Hindlimb muscle (tissue), 1 donor: Measurements from ENCODE around the gene NRBF2. TPM values are rescaled to one million over a fixed set of nuclear protein-coding genes. Genes with fewer than 3 reads are reported as not detected.
"Not testable (repeated sequence)": the region's sequence is repeated elsewhere in the genome, so short reads cannot be mapped to it uniquely, and the experiment has no call there.

ENCODE experiments used
- DNase-seq: peaks from one replicate; pipeline ENCODE4 v3.0.0-alpha.2; 2013
- polyA plus RNA-seq: library from polyadenylated mRNA; unstranded; fragments of 120-200 nt; gene quantifications from one replicate; pipeline ENCODE4 v1.2.1, GENCODE V29; 2013; ENCODE audit not compliant: insufficient read length

The NRBF2 gene
- polyA plus RNA-seq, 1 donor = 13.4 TPM

GRCh38 chr10:63119041-63119440 lies 14.1 kb upstream of the NRBF2 start:
- no peak for DNase-seq

GRCh38 chr10:63120554-63120953 lies 12.6 kb upstream of the NRBF2 start:
- DNase-seq = no peak

DNA sequence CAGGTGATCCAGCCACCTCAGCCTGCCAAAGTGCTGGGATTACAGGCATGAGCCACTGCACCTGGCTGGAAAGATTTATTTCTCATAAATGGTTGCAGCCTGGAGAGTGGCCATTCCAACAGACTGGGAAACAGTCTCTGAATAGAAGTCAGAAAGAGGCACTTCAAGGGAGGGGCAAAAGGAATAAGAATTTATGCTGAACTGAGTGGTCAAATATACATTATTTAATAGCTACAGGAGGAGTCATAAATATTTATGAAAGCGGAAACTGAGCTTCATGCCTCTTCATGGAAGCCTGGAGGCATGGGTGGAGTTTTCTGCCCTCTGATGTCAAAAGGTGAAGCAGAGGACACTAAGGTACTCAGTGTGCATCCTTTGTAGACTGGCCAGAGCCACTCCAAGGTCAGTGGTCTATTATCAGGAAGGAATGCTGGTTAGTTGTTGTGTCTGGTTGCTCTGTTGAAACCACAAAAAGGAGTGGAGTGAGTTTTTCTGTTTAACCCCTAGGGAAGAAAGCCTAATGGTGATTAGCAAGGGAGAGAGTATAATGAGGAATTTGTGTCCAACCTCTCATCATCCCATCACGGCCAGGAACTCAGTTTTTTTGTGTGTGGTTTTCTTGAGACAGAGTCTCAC lies 9.3 kb upstream of the NRBF2 start:
- DNase-seq = no peak

DNA sequence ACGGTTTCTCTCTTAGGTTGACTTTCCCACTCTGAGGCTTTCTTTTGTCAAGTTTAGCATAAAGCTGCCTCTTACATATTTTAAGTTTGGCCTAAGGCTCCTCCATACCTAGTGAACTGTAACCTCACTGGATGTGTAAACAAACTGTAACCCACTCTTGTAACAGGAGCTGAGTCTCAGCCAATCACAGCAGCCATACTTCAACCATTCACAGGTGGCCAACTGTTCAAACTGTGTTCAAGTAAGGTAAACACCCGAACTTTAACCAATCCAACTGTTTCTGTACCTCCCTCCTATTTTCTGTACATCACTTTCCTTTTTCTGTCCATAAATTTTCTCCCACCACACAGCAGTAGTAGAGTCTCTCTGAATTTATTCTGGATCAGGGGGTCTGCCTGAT lies 7.7 kb upstream of the NRBF2 start:
- no peak for DNase-seq

DNA sequence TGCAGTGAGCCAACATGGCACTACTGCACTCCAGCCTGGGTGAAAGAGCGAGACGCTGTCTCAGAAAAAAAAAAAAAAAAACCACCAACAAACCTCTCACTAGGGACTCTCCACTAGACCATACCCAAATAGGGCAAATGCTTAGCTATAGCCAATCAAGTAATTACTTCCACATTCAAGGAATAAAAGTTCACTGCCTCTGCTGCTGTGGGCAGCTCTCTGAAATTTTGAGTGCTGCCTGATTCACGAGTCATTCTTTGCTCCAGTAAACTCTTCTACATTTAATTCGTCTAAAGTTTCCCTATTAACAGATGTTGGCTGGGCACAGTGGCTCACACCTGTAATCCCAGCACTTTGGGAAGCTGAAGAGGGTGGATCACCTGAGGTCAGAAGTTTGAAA lies 4.7 kb upstream of the NRBF2 start:
- no peak for DNase-seq

DNA sequence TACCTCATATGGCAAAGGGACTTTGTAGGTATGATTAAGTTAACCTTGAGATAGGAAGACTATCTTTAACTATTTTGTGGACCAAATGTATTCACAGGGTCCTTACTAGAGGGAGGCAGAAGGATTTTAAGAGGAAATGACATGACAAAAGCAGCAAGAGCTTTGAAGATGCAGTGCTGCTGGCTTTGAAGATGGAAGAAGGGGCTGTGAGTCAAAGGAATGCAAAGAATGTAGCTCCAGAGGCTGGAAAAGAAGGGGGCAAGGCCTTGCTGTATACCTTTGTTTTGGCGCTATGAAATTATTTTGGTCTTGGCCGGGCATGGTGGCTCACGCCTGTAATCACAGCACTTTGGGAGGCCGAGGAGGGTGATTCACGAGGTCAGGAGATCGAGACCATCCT lies 3.2 kb upstream of the NRBF2 start:
- no peak for DNase-seq

DNA sequence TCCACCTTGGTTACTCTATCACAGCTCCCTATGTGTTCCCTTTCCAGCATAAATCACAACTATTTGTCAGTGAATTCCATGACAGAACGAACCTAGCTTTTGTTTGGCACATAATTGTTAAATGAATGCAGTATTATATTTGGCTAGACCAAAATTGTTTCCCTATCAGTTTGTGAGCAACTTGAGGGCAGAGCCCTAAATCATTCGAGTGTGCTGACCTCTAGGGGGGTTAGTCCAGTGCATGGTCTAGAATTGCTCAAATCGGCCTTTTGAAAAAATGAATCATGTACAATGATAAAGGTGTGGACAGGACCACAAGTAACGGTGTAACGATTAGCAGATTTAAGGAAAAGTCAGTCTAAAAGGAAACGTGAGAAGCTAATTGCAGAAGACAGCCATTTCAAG lies 475 bp upstream of the NRBF2 start:
- no peak for DNase-seq

DNA sequence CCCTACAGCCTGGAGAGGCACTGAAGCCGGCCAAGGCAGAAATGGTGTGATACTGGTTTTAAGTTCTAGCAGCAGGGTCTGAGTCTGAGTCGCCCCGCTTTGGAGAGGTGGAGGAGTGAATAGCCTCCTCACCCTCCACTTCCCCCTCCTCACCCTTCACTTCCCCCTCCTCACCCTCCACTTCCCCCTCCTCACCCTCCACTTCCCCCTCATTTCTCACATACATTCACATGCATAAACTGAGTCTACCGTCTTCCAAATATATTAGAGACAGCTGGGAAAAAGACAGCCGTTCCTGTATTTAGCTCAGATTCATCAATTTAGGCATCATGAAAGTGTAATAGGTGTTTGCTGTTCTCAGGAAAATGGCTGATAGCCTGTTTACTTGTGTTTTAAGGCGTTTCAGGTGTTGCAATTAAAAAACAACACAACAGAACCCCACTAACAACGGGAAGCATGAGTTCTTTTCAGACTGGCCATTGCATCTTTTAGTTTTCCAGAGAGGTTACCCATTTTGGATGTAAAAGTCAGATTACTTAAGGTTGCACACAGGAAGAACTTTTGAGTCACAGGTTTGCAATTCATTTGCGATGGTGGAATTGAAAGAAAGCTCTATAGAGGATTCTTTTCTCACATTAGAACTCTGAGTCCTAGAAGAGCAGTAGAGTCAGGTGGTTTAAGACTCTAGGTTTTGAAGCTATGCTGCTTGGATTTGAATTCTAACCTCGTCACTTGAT lies 861 bp downstream of the NRBF2 start:
- no peak for DNase-seq

GRCh38 chr10:63137306-63137705 lies 4.2 kb downstream of the NRBF2 start:
- no peak for DNase-seq

GRCh38 chr10:63140077-63140476 lies 6.9 kb downstream of the NRBF2 start:
- DNase-seq = no peak

DNA sequence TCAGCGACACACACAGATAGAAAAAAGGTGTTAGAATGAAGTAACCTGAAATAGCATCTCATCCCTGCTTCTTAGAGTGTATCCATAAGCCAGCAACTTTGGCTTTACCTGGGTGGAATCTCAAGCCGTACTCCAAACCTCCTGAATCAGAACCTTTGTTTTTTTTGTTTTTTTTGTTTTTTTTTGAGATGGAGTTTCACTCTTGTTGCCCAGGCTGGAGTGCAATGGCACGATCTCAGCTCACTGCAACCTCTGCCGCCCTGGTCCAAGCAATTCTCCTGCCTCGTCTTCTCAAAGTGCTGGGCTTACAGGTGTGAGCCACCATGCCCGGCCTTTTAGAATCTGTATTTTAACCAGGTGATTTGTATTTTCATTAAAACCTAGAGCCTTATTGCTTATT lies 9.0 kb downstream of the NRBF2 start:
- DNase-seq = no peak

DNA sequence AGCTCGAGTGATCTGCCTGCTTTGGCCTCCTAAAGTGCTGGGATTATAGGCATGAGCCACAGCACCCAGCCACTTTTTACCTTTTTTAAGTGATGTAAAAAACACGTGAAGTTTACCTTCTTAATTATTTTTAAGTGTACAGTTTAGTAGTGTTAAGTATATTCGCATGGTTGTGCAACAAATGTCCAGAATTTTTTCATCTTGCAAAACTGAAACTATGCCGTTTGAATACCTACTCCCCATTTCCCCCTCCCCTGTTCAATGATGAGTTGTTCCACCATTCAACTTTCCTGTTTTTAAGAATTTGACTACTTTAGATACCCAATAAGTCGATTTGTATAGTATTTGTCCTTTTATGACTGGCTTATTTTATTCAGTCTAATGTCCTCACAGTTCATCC lies 10.9 kb downstream of the NRBF2 start:
- DNase-seq = no peak

DNA sequence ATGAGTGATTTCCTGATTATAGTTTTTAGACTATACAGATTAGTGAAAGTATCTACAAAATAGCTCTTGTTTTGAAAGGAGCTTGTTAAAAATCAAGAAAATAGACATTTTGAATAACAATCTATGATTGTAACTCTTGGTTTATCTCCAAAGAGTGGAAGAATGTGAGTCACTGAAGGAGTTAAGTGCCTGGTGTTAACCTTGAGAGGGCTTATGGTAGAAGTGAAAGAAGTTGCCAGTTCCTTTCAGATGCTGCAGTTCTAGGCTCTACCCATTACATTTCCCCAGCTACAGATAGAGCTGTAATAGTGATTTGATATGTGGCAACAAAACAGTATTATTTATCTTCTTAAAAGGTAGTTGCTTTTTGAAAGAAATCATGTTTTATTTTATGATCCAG lies 12.7 kb downstream of the NRBF2 start:
- DNase-seq = no peak

DNA sequence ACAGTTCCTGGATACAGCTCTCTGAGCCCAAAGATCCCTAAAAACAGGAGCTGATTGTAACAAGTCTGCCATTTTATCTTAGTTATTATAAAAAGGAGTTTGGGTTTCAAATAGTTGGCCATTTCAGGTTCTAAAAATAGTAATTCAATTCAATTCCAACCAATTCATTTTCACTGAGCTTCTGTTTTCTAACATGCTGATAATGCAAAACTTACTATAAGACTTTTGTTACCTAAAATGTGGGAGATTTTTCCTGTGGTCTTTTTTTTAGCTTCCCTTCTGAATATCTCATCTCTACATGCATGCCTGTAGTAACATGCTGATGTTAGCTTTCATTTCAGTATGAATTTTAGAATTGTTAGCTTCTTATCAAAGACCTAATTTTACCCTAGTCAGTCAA lies 13.4 kb downstream of the NRBF2 start:
- no peak for DNase-seq

- DNase-seq = no peak
Measured at GRCh38 chr10:63150745-63151144, 17.6 kb downstream of the NRBF2 start.

GRCh38 chr10:63153868-63154545 lies 20.9 kb downstream of the NRBF2 start:
- not testable (repeated sequence) for DNase-seq

DNA sequence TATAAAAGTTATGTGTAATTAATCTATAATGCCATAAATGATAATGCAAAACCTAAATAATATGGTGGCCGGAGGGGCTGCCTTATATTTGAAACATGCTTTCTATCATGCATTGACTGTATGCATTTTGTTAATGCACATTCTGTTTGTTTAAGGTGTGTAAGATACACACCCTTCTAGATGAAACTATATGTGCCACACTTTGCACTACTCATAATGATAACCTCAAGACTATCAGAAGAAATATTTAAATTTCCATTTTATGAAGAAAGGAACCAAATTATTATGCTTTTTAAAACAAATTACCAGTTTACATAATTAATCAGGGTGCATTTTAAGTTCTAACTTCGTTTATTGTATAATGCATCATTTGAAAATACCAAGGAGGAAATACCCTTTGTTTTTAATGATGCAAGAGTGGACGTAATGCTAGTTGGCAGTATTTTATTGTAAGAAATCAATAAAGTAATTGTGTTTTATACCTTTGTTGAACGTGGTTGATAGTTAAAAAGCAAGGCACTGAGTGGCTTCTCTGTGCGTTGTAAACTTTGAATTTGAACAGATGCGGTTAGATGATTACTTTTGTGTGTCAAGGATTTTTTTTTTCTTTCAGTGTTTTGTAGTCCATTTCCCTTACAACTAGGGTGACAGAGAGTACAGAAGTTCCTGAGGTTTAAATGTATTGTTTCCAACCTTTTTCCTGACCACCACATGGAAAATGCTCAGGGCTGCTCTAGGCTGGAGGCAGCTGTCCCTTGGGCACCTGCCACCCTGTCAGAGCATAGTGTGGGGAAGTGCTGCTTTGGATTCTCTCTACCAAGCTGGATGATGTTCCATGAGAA lies 21.6 kb downstream of the NRBF2 start:
- DNase-seq = no peak

GRCh38 chr10:63155388-63156020 lies 22.4 kb downstream of the NRBF2 start:
- no peak for DNase-seq

GRCh38 chr10:63156236-63156635 lies 23.1 kb downstream of the NRBF2 start:
- DNase-seq = no peak

DNA sequence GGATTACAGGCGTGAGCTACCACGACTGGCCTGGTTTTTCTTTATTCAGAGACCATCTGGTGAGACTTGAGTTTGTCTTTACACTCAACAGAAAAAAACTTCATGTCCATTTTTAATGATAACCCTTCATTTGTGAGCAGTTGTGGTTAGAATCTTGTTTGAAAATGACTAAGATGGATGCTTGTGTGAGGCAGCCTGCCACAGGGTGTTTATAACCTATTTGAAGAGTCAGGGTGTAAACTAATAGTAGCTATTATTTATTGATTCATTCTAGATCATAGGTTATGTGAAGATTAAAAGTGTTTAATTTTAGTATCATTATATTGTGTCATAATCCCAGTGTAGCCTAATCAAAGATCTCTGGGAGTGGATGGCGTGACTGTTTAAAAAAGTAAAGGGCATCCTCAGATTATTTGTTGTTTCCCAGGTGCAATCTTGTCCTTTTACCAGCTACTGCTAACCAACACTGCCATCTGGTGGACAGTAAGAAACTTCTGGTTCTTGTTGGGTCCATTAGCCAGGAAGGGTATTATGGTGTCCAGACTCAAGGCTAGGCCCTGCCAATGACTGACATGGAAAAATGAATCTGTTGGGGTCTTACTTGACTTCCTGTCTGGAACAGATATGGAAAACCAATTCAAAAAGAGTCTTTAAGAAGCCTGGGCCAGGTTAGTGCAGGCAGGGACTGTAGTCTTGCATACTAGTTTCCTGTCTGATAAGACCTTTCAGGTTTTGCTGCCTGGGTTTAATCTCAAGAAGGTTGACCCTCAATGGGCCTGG lies 24.9 kb downstream of the NRBF2 start:
- peak; percentile 81 for DNase-seq

GRCh38 chr10:63161592-63161991 lies 28.5 kb downstream of the NRBF2 start:
- DNase-seq = no peak

DNA sequence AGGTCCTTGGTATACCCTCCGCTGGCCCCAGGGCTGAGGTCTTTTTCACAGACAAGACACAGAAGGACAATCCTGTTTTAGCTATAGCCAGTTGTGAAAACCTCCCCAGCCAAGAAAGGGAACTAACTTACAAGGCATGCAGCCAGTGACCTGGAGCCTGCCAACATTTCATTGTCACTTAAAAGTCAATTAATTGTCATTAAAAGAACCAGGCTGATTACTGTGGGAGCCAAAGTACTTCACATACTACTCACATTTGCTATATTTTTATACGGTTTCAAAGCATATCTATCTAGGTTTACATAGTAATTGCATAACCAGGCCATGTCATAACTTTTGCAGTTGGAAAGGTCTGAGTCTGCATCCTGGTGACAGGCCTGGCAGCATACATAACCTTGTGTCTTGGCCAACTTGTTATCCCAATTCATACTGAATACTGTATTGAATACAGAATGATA lies 31.1 kb downstream of the NRBF2 start:
- DNase-seq = no peak
